ENCODE measurements around the gene DAPK1. TPM values are rescaled to one million over a fixed set of nuclear protein-coding genes. Genes with fewer than 3 reads are reported as not detected.

DAPK1 gene
- total and polyA plus RNA-seq, 2 experiments from 2014 or later: 44.4 to 62.3 TPM

GRCh38 chr9:87491523-87491922 is 6.1 kb upstream of the DAPK1 start:
- H3K79me2 ChIP-seq: peaks cover 4% of the 10 kb centered on the region
- WGBS (ENCODE audit: low lambda C conversion rate, missing lambda C conversion rate): 76% methylated on average over 3 of the region's 3 CpGs
- H3K36me3 ChIP-seq (replicated peaks; ENCODE audit: insufficient read depth, low read depth): no peaks in the 10 kb centered on the region
- no peaks in the 10 kb centered on the region for H3K4me1 ChIP-seq (ENCODE audit: insufficient read depth)
- H3K27ac ChIP-seq: no peak overlapping the region
- no peak overlapping the region for H3K4me3 ChIP-seq
- no peak overlapping the region for H2AFZ ChIP-seq
- no peaks in the 10 kb centered on the region for H4K20me1 ChIP-seq (ENCODE audit: insufficient read depth, poor library complexity, severe bottlenecking)
- peaks cover 2% of the 10 kb centered on the region for H3K27me3 ChIP-seq
- H3K9me2 ChIP-seq (replicated peaks; ENCODE audit: insufficient read depth): no peaks in the 10 kb centered on the region
- H3K4me2 ChIP-seq: no peak overlapping the region
- TF ChIP-seq, protein P1, sequence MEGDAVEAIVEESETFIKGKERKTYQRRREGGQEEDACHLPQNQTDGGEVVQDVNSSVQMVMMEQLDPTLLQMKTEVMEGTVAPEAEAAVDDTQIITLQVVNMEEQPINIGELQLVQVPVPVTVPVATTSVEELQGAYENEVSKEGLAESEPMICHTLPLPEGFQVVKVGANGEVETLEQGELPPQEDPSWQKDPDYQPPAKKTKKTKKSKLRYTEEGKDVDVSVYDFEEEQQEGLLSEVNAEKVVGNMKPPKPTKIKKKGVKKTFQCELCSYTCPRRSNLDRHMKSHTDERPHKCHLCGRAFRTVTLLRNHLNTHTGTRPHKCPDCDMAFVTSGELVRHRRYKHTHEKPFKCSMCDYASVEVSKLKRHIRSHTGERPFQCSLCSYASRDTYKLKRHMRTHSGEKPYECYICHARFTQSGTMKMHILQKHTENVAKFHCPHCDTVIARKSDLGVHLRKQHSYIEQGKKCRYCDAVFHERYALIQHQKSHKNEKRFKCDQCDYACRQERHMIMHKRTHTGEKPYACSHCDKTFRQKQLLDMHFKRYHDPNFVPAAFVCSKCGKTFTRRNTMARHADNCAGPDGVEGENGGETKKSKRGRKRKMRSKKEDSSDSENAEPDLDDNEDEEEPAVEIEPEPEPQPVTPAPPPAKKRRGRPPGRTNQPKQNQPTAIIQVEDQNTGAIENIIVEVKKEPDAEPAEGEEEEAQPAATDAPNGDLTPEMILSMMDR (IDR thresholded peaks at IDR 0.05; ENCODE audit: poor library complexity): no peak
- TF ChIP-seq EZH2phosphoT487 (IDR thresholded peaks at IDR 0.05; ENCODE audit: low read depth, severe bottlenecking, unreplicated experiment) (no peak), EZH2 (IDR thresholded peaks at IDR 0.05; ENCODE audit: borderline replicate concordance) (no peak)
- no peak for DNase-seq (ENCODE audit: low spot score)
- H3K9me3 ChIP-seq (ENCODE audit: low read depth): no peaks in the 10 kb centered on the region

- Histone ChIP-seq H2AFZ (no peak overlapping the region), H3K27ac (no peak overlapping the region), H3K36me3 (replicated peaks; ENCODE audit: insufficient read depth, low read depth) (no peaks in the 10 kb centered on the region), H3K9me3 (ENCODE audit: low read depth) (no peaks in the 10 kb centered on the region), H4K20me1 (ENCODE audit: insufficient read depth, poor library complexity, severe bottlenecking) (no peaks in the 10 kb centered on the region), H3K4me1 (ENCODE audit: insufficient read depth) (peaks cover 6% of the 10 kb centered on the region), H3K4me2 (no peak overlapping the region), H3K9me2 (replicated peaks; ENCODE audit: insufficient read depth) (no peaks in the 10 kb centered on the region), H3K4me3 (no peak overlapping the region), H3K27me3 (peaks cover 2% of the 10 kb centered on the region), H3K79me2 (peaks cover 13% of the 10 kb centered on the region)
- TF ChIP-seq, protein P1 (IDR thresholded peaks at IDR 0.05; ENCODE audit: poor library complexity): no peak
- TF ChIP-seq EZH2 (IDR thresholded peaks at IDR 0.05; ENCODE audit: borderline replicate concordance) (no peak), EZH2phosphoT487 (IDR thresholded peaks at IDR 0.05; ENCODE audit: low read depth, severe bottlenecking, unreplicated experiment) (no peak)
- DNase-seq (ENCODE audit: low spot score): no peak
- 8% methylated on average over 3 of the region's 3 CpGs for WGBS (ENCODE audit: low lambda C conversion rate, missing lambda C conversion rate)
Measured at GRCh38 chr9:87492642-87493041, 5.0 kb upstream of the DAPK1 start.

- Histone ChIP-seq H3K27ac (no peak overlapping the region), H3K27me3 (peaks cover 2% of the 10 kb centered on the region), H3K79me2 (peaks cover 34% of the 10 kb centered on the region), H4K20me1 (ENCODE audit: insufficient read depth, poor library complexity, severe bottlenecking) (no peaks in the 10 kb centered on the region), H2AFZ (no peak overlapping the region), H3K9me3 (ENCODE audit: low read depth) (no peaks in the 10 kb centered on the region), H3K4me2 (no peak overlapping the region), H3K36me3 (replicated peaks; ENCODE audit: insufficient read depth, low read depth) (no peaks in the 10 kb centered on the region), H3K4me1 (ENCODE audit: insufficient read depth) (peaks cover 6% of the 10 kb centered on the region), H3K4me3 (no peak overlapping the region), H3K9me2 (replicated peaks; ENCODE audit: insufficient read depth) (no peaks in the 10 kb centered on the region)
- TF ChIP-seq EZH2phosphoT487 (IDR thresholded peaks at IDR 0.05; ENCODE audit: low read depth, severe bottlenecking, unreplicated experiment) (no peak), EZH2 (IDR thresholded peaks at IDR 0.05; ENCODE audit: borderline replicate concordance) (no peak)
- TF ChIP-seq, protein P1 (IDR thresholded peaks at IDR 0.05; ENCODE audit: poor library complexity): no peak
- DNase-seq (ENCODE audit: low spot score): no peak
- WGBS (ENCODE audit: low lambda C conversion rate, missing lambda C conversion rate): 27% methylated on average over 2 of the region's 2 CpGs
Measured at GRCh38 chr9:87494970-87495471, 2.6 kb upstream of the DAPK1 start.
